HepG2 (cell line): ENCODE data around the gene TUBE1. TPM values are rescaled to one million over a fixed set of nuclear protein-coding genes. Genes with fewer than 3 reads are reported as not detected.

Experiments
- ATAC-seq: fragments of 200-7000 bp; cut with Tn5 transposase; 3 replicates; pipeline ENCODE4 v1.9.1; 2020; ENCODE audit warnings: mild to moderate bottlenecking, moderate library complexity
- BruUV-seq: library from RNA; stranded (reverse); fragments of 400-500 nt; replicated peaks from 2 replicates; lab custom pipeline; 2021; lab: Mats Ljungman, UMichigan
- CTCF ChIA-PET: fragments of 300-600 bp; formaldehyde crosslinking; extraction: SDS; loops from one replicate; lab custom pipeline; 2021; ENCODE audit warnings: low total read pairs, inconsistent platforms, low intra/inter-chr PET ratio; lab: Yijun Ruan, JAX
- POLR2A ChIA-PET: fragments of 350-600 bp; sonication (Branson Sonifier 250); formaldehyde crosslinking; loops from one replicate; lab custom pipeline; 2020; ENCODE audit warnings: antibody characterized with exemption, inconsistent platforms; lab: Yijun Ruan, JAX
- DNase-seq: peaks from one replicate; pipeline ENCODE4 v3.0.0-alpha.2; 2015; ENCODE audit warnings: low spot score
- FAIRE-seq: peaks from 3 replicates; lab custom pipeline; 2011; peaks lifted over from hg19 to GRCh38; lab: Jason Lieb, UNC
- H2AFZ ChIP-seq: one replicate; pipeline ENCODE4 v1.6.1; 2011; ENCODE audit warnings: low read length, inconsistent platforms
- H3K27ac ChIP-seq: fragments of 300-600 bp; 3 replicates; pipeline ENCODE4 v1.8.0; 2011; ENCODE audit warnings: mixed run types, mild to moderate bottlenecking, mixed read lengths, low read length, inconsistent platforms; ENCODE audit not compliant: insufficient read depth; ENCODE audit errors: extremely low read length
- H3K27me3 ChIP-seq, 2 experiments: fragments of 200-600 bp in 1 of 2; 2 replicates in 1 of 2; 3 replicates in 1 of 2; pipeline versions ENCODE4 v1.6.0 to v1.8.0; 2011; ENCODE audit warnings: low read length in 2 of 2, mild to moderate bottlenecking in 2 of 2, moderate library complexity in 2 of 2, inconsistent platforms in 1 of 2; ENCODE audit not compliant: insufficient read depth in 2 of 2, control insufficient read depth in 1 of 2
- H3K36me3 ChIP-seq, 2 experiments: fragments of 200-600 bp in 1 of 2; replicated peaks in 1 of 2; 2 replicates in 1 of 2; 3 replicates in 1 of 2; pipeline versions ENCODE4 v1.5.1 to v1.8.0; 2011; ENCODE audit warnings: low read length in 2 of 2, inconsistent platforms in 1 of 2; ENCODE audit not compliant: insufficient read depth in 2 of 2, control insufficient read depth in 1 of 2
- H3K4me1 ChIP-seq: 2 replicates; pipeline ENCODE4 v1.5.1; 2012; ENCODE audit warnings: low read length, inconsistent platforms; ENCODE audit not compliant: insufficient read depth
- H3K4me2 ChIP-seq: 2 replicates; pipeline ENCODE4 v1.6.0; 2011; ENCODE audit warnings: low read depth, low read length, inconsistent platforms
- H3K4me3 ChIP-seq, 3 experiments: fragments of 200-600 bp in 1 of 3; sonication (generic), shearing (Covaris generic) in 1 of 3; replicated peaks in 1 of 3; 2 replicates each; pipeline ENCODE4 v1.5.1; 2011 to 2016; ENCODE audit warnings: low read length in 3 of 3, inconsistent platforms in 2 of 3, low read depth in 2 of 3, mild to moderate bottlenecking in 2 of 3, control low read depth in 1 of 3, mixed read lengths in 1 of 3; ENCODE audit not compliant: insufficient read depth in 1 of 3
- H3K79me2 ChIP-seq: one replicate; pipeline ENCODE4 v1.6.1; 2011; ENCODE audit warnings: low read length, inconsistent platforms; ENCODE audit not compliant: insufficient read depth
- H3K9ac ChIP-seq: 2 replicates; pipeline ENCODE4 v1.6.0; 2011; ENCODE audit warnings: mild to moderate bottlenecking, low read depth, low read length, inconsistent platforms; ENCODE audit not compliant: insufficient read depth
- H3K9me3 ChIP-seq: 2 replicates; pipeline ENCODE4 v1.5.1; 2012; ENCODE audit warnings: mild to moderate bottlenecking, low read length
- H4K20me1 ChIP-seq: 2 replicates; pipeline ENCODE4 v1.6.0; 2011; ENCODE audit warnings: inconsistent platforms, mild to moderate bottlenecking, low read length, moderate library complexity; ENCODE audit not compliant: insufficient read depth
- IRF2 ChIP-seq: IDR thresholded peaks from 2 replicates; pipeline ENCODE4 v1.6.1; 2018; ENCODE audit warnings: missing genetic modification reagents, missing compliant biosample characterization
- JUN ChIP-seq: sonication (generic); formaldehyde crosslinking; IDR thresholded peaks from 2 replicates; pipeline ENCODE4 v1.4.0; 2020; ENCODE audit warnings: mild to moderate bottlenecking, missing genetic modification reagents
- MIXL1 ChIP-seq: IDR thresholded peaks from 2 replicates; pipeline ENCODE4 v1.6.1; 2016
- RAD51 ChIP-seq: fragments of 450-650 bp; IDR thresholded peaks from 2 replicates; pipeline ENCODE4 v1.6.1; 2016; ENCODE audit warnings: borderline replicate concordance
- RARA ChIP-seq: IDR thresholded peaks from 2 replicates; pipeline ENCODE4 v1.6.1; 2016; ENCODE audit warnings: missing genetic modification reagents, missing compliant biosample characterization
- SMAD3 ChIP-seq: sonication (generic); formaldehyde crosslinking; IDR thresholded peaks from 2 replicates; pipeline ENCODE4 v1.4.0; 2020; ENCODE audit warnings: missing genetic modification reagents
- THAP11 ChIP-seq: IDR thresholded peaks from 2 replicates; pipeline ENCODE4 v1.6.1; 2016; ENCODE audit warnings: missing biosample characterization, missing genetic modification reagents
- ZMYM4 ChIP-seq: sonication (generic); formaldehyde crosslinking; IDR thresholded peaks from 2 replicates; pipeline ENCODE4 v1.8.1; 2023; ENCODE audit warnings: mild to moderate bottlenecking, missing genetic modification reagents
- ZNF446 ChIP-seq: sonication (generic); formaldehyde crosslinking; IDR thresholded peaks from 2 replicates; pipeline ENCODE4 v1.5.0; 2020; ENCODE audit warnings: mild to moderate bottlenecking, missing genetic modification reagents
- ZNF557 ChIP-seq: sonication (generic); formaldehyde crosslinking; IDR thresholded peaks from 2 replicates; pipeline ENCODE4 v1.4.0; 2020; ENCODE audit warnings: missing genetic modification reagents
- ZNF619 ChIP-seq: sonication (generic); formaldehyde crosslinking; IDR thresholded peaks from 2 replicates; pipeline ENCODE4 v1.4.0; 2020; ENCODE audit warnings: mild to moderate bottlenecking, missing genetic modification reagents
- WGBS: methylation state at CpG from one replicate; pipeline ENCODE4 v1.1.6; 2017; ENCODE audit warnings: low lambda C conversion rate; 5-methylcytosine and 5-hydroxymethylcytosine counted together
- in situ Hi-C: cut with HindIII; loops from 2 replicates; pipeline ENCODE4 v1.10.0; 2017; ENCODE audit warnings: low pct_unique_long_range_greater_than_20kb; ENCODE audit not compliant: extremely low pct_ligation_motif_present
- intact Hi-C: fragments of 100-400 bp; cut with micrococcal nuclease; formaldehyde crosslinking; loops from one replicate; pipeline ENCODE4 v1.10.0; 2022; ENCODE audit not compliant: unreplicated experiment
- polyA plus RNA-seq, 8 experiments: library from polyadenylated mRNA; depleted of rRNA in 3 of 8; stranded (reverse) in 7 of 8; unstranded in 1 of 8; fragments of >200 nt; fragmentation: Illumina TruSeq in 4 of 8; extraction: Trizol in 4 of 8; gene quantifications; 2 replicates each; pipeline versions ENCODE4 v1.2.1 to v1.2.3, GENCODE V29; 2011 to 2016; ENCODE audit warnings: low read depth in 4 of 8, missing spikeins in 1 of 8, mixed read lengths in 1 of 8; ENCODE audit not compliant: insufficient read depth in 1 of 8
- total RNA-seq, 5 experiments: library from RNA; depleted of rRNA; stranded (reverse); fragments of >200 nt; fragmentation: Illumina TruSeq; extraction: Trizol; gene quantifications; 2 replicates each; pipeline ENCODE4 v1.2.3, GENCODE V29; 2016; ENCODE audit warnings: low read depth in 1 of 5
- TF ChIP-seq, protein P1 (sequence below): sonication (generic); formaldehyde crosslinking; IDR thresholded peaks from 2 replicates; pipeline ENCODE4 v1.8.0; 2022; ENCODE audit warnings: mild to moderate bottlenecking, missing genetic modification reagents, borderline replicate concordance
- TF ChIP-seq, protein P2 (sequence below): sonication (generic); formaldehyde crosslinking; IDR thresholded peaks from 2 replicates; pipeline ENCODE4 v1.8.0; 2023; ENCODE audit warnings: mild to moderate bottlenecking, missing genetic modification reagents
- TF ChIP-seq, protein P3 (sequence below): sonication (generic); formaldehyde crosslinking; conservative IDR thresholded peaks from 2 replicates; pipeline ENCODE4 v1.8.0; 2022; ENCODE audit warnings: low read depth, missing genetic modification reagents

Gene TUBE1
- total and polyA plus RNA-seq, 2 of the 13 experiments (the other 11 are each of a cell fraction or from before 2014, with no cell fraction given) = 17.3 to 22.6 TPM

DNA sequence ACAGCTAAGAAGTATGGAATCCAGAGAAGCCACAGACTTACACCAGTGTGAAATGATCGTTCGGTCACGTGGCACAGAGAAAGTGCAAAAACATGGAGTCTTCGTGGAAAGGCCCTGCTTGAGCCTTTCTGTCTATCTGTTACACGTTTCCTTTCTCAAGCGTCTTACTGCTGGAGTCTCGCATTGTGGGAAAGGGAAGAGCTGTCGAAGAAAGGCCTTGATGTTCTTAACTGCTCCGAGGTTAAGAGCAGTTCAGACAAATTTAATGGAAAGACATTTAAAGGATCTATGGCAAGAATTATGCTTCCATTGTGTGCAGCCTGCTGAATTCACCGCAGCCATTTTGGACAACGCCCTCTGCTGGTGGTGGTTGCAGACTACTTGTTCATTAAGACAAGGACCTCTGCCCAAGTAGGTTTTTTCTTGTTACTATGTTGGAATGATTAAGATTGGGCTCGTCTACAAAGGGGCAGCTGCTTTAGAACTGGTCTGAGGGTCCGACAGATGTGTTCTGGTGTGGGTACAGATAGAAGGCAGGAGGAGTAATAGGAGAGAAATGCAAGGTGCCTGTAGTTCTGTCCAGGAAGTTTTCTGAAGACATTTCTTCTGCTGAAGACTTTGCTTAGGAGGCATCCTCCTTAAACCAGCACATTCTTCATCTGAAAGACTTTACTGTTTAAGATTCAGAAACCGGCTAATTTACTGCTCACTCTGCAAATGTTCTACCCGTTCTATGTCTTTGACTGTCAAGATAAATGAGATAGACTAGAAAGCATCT, 58.0 kb downstream of the TUBE1 start:
- intact Hi-C loops = loop anchor here (1.0 kb wide), 4 partner anchors 11 to 319 kb away; no protein-coding TSS in a partner anchor
- TF ChIP-seq, protein P1, sequence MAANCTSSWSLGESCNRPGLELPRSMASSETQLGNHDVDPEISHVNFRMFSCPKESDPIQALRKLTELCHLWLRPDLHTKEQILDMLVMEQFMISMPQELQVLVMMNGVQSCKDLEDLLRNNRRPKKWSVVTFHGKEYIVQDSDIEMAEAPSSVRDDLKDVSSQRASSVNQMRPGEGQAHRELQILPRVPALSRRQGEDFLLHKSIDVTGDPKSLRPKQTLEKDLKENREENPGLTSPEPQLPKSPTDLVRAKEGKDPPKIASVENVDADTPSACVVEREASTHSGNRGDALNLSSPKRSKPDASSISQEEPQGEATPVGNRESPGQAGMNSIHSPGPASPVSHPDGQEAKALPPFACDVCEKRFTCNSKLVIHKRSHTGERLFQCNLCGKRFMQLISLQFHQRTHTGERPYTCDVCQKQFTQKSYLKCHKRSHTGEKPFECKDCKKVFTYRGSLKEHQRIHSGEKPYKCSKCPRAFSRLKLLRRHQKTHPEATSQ (CRISPR knock-in tag) = 0 out of 2 replicates have a peak, but pooled peaks have one; percentile 56
- TF ChIP-seq ZNF446 = no peak
- TF ChIP-seq ZNF619 = 0 out of 2 replicates have a peak, but pooled peaks have one; percentile 45
- no peak for TF ChIP-seq JUN (CRISPR knock-in tag)
- TF ChIP-seq ZMYM4 (CRISPR knock-in tag) = peak; percentile 67
- peak; percentile 65; the same call in 1 of the 2 replicates for TF ChIP-seq MIXL1 (CRISPR knock-in tag)
- TF ChIP-seq RARA (CRISPR knock-in tag) = 0 out of 2 replicates have a peak, but pooled peaks have one; percentile 8
- 0 out of 2 replicates have a peak, but pooled peaks have one; percentile 10 for TF ChIP-seq RAD51
- TF ChIP-seq THAP11 (CRISPR knock-in tag) = peak; percentile 38; the same call in 1 of the 2 replicates
- TF ChIP-seq, protein P2, sequence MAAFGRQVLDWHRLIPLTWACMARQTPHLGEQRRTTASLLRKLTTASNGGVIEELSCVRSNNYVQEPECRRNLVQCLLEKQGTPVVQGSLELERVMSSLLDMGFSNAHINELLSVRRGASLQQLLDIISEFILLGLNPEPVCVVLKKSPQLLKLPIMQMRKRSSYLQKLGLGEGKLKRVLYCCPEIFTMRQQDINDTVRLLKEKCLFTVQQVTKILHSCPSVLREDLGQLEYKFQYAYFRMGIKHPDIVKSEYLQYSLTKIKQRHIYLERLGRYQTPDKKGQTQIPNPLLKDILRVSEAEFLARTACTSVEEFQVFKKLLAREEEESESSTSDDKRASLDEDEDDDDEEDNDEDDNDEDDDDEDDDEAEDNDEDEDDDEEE (CRISPR knock-in tag) = no peak
- TF ChIP-seq ZNF557 (CRISPR knock-in tag) = no peak
- TF ChIP-seq, protein P3, sequence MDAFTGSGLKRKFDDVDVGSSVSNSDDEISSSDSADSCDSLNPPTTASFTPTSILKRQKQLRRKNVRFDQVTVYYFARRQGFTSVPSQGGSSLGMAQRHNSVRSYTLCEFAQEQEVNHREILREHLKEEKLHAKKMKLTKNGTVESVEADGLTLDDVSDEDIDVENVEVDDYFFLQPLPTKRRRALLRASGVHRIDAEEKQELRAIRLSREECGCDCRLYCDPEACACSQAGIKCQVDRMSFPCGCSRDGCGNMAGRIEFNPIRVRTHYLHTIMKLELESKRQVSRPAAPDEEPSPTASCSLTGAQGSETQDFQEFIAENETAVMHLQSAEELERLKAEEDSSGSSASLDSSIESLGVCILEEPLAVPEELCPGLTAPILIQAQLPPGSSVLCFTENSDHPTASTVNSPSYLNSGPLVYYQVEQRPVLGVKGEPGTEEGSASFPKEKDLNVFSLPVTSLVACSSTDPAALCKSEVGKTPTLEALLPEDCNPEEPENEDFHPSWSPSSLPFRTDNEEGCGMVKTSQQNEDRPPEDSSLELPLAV = no peak
- TF ChIP-seq SMAD3 (CRISPR knock-in tag) = peak; percentile 41; the same call in 1 of the 2 replicates
- peak; percentile 52; the same call in 1 of the 2 replicates for TF ChIP-seq IRF2 (CRISPR knock-in tag)

More for the DNA sequence above, 58.0 kb downstream of the TUBE1 start:
- WGBS = 23% methylated on average over 15 of the region's 15 CpGs
- no peaks in the 10 kb centered on the region for H3K36me3 ChIP-seq
- POLR2A ChIA-PET = no interaction called here
- DNase-seq (peak; percentile 68), ATAC-seq (peak; percentile 86), FAIRE-seq (peak; percentile 85)
- in situ Hi-C loops = no loop called here
- BruUV-seq = no TSS peak
- peak overlapping the region; percentile 86 for H2AFZ ChIP-seq
- no peak overlapping the region for H3K9ac ChIP-seq
- no peaks in the 10 kb centered on the region for H3K79me2 ChIP-seq
- CTCF ChIA-PET = interaction anchor here (0.7 to 2.3 kb wide), 4 partner anchors 14 to 319 kb away, joined by 3 to 17 read pairs (median 4); no protein-coding TSS in a partner anchor
- no peaks in the 10 kb centered on the region for H3K9me3 ChIP-seq
- no peaks in the 10 kb centered on the region for H4K20me1 ChIP-seq
- no peak overlapping the region for H3K4me3 ChIP-seq
- H3K27me3 ChIP-seq = peaks cover 0 to 7% of the 10 kb centered on the region in 2 experiments; a peak in 2 of 5 replicates
- peaks cover 46% of the 10 kb centered on the region for H3K4me1 ChIP-seq
- no peak overlapping the region for H3K27ac ChIP-seq
- H3K4me2 ChIP-seq = peak overlapping the region; percentile 55
